Choroid plexus epithelial cell (primary cell): Measurements from ENCODE around the gene C1orf35.

ENCODE experiments used
- DNase-seq: peaks from one replicate; pipeline ENCODE4 v3.0.0-alpha.2; 2010; ENCODE audit warnings: low read depth
- H3K4me3 ChIP-seq: 2 replicates; pipeline ENCODE4 v1.5.1; 2011; ENCODE audit warnings: low read depth, mild to moderate bottlenecking, control low read depth, low read length, moderate library complexity
- CTCF ChIP-seq: conservative IDR thresholded peaks from 2 replicates; pipeline ENCODE4 v1.5.1; 2011; ENCODE audit warnings: low read depth, mild to moderate bottlenecking, control low read depth, inconsistent platforms, low read length, moderate library complexity

Gene C1orf35

GRCh38 chr1:228082214-228082917, 20.8 kb downstream of the C1orf35 start, which contains the start of gene ARF1:
Gene ARF1, plus strand, starts transcription at chr1:228082708. Its CDS starts 14,407 bp downstream, at chr1:228097115.
- TF ChIP-seq CTCF: no peak
- H3K4me3 ChIP-seq: peak within 1 kb of the TSS; percentile 98
- DNase-seq: peak; percentile 96

- H3K4me3 ChIP-seq: peak overlapping the region; percentile 87
- no peak for TF ChIP-seq CTCF
- DNase-seq: peak; percentile 26
Measured at GRCh38 chr1:228081578-228082213, 21.4 kb downstream of the C1orf35 start.

- DNase-seq: no peak
- TF ChIP-seq CTCF: no peak
- peak overlapping the region; percentile 87 for H3K4me3 ChIP-seq
Measured at GRCh38 chr1:228081144-228081543, 22.0 kb downstream of the C1orf35 start.

GRCh38 chr1:228079601-228080263, 23.4 kb downstream of the C1orf35 start:
- DNase-seq: no peak
- H3K4me3 ChIP-seq: no peak overlapping the region
- no peak for TF ChIP-seq CTCF

- H3K4me3 ChIP-seq: no peak overlapping the region
- no peak for TF ChIP-seq CTCF
- DNase-seq: no peak
Measured at GRCh38 chr1:228079013-228079412, 24.1 kb downstream of the C1orf35 start.

GRCh38 chr1:228077565-228078330, 25.4 kb downstream of the C1orf35 start:
- no peak for DNase-seq
- no peak overlapping the region for H3K4me3 ChIP-seq
- TF ChIP-seq CTCF: no peak
